HG03039 (cell line): ENCODE measurements around the gene C17orf114.

ENCODE experiments used
- ATAC-seq: cut with Tn5 transposase; IDR thresholded peaks from one replicate; pipeline ENCODE4 v1.9.1; 2021; ENCODE audit warnings: mild to moderate bottlenecking, moderate library complexity; ENCODE audit not compliant: unreplicated experiment

C17orf114 gene

GRCh38 chr17:4802228-4802627 is at the start of gene C17orf114:
C17orf114 (minus strand) TSS chr17:4802328.
- no peak for ATAC-seq

GRCh38 chr17:4851084-4851483 is 49.0 kb upstream of the C17orf114 start:
- ATAC-seq: no peak

GRCh38 chr17:4850246-4850645 is 48.1 kb upstream of the C17orf114 start:
- no peak for ATAC-seq

- no peak for ATAC-seq
Measured at GRCh38 chr17:4849011-4849536, 46.9 kb upstream of the C17orf114 start.

- no peak for ATAC-seq
Measured at GRCh38 chr17:4846635-4847390, 44.7 kb upstream of the C17orf114 start.

GRCh38 chr17:4845118-4845517 is 43.0 kb upstream of the C17orf114 start:
- ATAC-seq: no peak

- ATAC-seq: no peak
Measured at GRCh38 chr17:4843321-4844000, 41.3 kb upstream of the C17orf114 start.

- no peak for ATAC-seq
Measured at GRCh38 chr17:4842376-4842775, 40.2 kb upstream of the C17orf114 start.

- ATAC-seq: no peak
Measured at GRCh38 chr17:4840893-4841242, 38.7 kb upstream of the C17orf114 start.

- ATAC-seq: no peak
Measured at GRCh38 chr17:4839965-4840892, 38.1 kb upstream of the C17orf114 start.

- no peak for ATAC-seq
Measured at GRCh38 chr17:4839221-4839620, 37.1 kb upstream of the C17orf114 start.

- ATAC-seq: no peak
Measured at GRCh38 chr17:4838309-4838785, 36.2 kb upstream of the C17orf114 start.

- ATAC-seq: no peak
Measured at GRCh38 chr17:4837471-4838308, 35.6 kb upstream of the C17orf114 start.

GRCh38 chr17:4836221-4836620 is 34.1 kb upstream of the C17orf114 start:
- ATAC-seq: no peak

- ATAC-seq: no peak
Measured at GRCh38 chr17:4834681-4835020, 32.5 kb upstream of the C17orf114 start.

- ATAC-seq: no peak
Measured at GRCh38 chr17:4833941-4834680, 32.0 kb upstream of the C17orf114 start.

GRCh38 chr17:4833178-4833940 is 31.2 kb upstream of the C17orf114 start, which contains the start of gene MINK1:
MINK1 (plus strand) TSS chr17:4833340; CDS start chr17:4833584, 244 bp downstream.
- peak; percentile 96 for ATAC-seq

- ATAC-seq: peak; percentile 7
Measured at GRCh38 chr17:4832829-4833177, 30.7 kb upstream of the C17orf114 start.

- no peak for ATAC-seq
Measured at GRCh38 chr17:4827399-4827798, 25.3 kb upstream of the C17orf114 start.
